PFSK-1 (cell line): ENCODE measurements around the gene FAM184B.

Experiments used
- FOXP2 ChIP-seq: optimal IDR thresholded peaks from 2 replicates; pipeline ENCODE3; 2011; ENCODE audit warnings: borderline replicate concordance, control low read depth, inconsistent platforms; ENCODE audit not compliant: insufficient read depth; ENCODE audit errors: extremely low read length, extremely low read depth
- POLR2AphosphoS5 ChIP-seq: IDR thresholded peaks from 2 replicates; pipeline ENCODE4 v1.6.1; 2012; ENCODE audit warnings: low read depth, mild to moderate bottlenecking, control low read depth, low read length, moderate library complexity
- SIN3A ChIP-seq: IDR thresholded peaks from 2 replicates; pipeline ENCODE4 v1.6.1; 2012; ENCODE audit warnings: mild to moderate bottlenecking, low read length, moderate library complexity, borderline replicate concordance; ENCODE audit not compliant: insufficient read depth
- TAF1 ChIP-seq: IDR thresholded peaks from 2 replicates; pipeline ENCODE4 v1.6.1; 2012; ENCODE audit warnings: low read length, control low read depth, borderline replicate concordance; ENCODE audit not compliant: insufficient read depth
- TF ChIP-seq, protein P1 (sequence below), 2 experiments: IDR thresholded peaks; 2 replicates each; pipeline versions ENCODE4 v1.6.1 to v1.8.0; 2011 to 2012; ENCODE audit warnings: low read depth in 2 of 2, low read length in 2 of 2, control low read depth in 1 of 2, inconsistent platforms in 1 of 2, mild to moderate bottlenecking in 1 of 2, moderate library complexity in 1 of 2; ENCODE audit not compliant: insufficient read depth in 1 of 2

FAM184B gene

DNA sequence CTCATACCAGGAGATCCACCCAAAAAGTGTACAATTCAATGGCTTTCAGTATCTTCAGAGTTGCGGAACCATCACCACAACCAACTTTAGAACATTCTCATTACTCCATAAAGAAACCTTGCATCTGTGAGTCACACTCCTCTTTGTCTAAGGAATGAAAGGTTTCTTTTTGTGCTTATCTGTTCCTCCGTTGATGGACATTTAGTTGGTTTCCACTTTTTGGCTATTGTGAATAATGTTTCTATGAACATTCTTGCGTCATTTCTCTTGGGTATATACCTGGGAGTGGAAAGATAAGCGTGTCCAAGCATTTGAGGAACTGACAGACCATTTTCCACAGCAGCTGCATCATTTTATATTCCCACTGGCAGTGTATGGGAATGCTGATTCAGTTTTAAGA is 10.6 kb downstream of the FAM184B start:
- TF ChIP-seq POLR2AphosphoS5, result no peak
- TF ChIP-seq, protein P1, sequence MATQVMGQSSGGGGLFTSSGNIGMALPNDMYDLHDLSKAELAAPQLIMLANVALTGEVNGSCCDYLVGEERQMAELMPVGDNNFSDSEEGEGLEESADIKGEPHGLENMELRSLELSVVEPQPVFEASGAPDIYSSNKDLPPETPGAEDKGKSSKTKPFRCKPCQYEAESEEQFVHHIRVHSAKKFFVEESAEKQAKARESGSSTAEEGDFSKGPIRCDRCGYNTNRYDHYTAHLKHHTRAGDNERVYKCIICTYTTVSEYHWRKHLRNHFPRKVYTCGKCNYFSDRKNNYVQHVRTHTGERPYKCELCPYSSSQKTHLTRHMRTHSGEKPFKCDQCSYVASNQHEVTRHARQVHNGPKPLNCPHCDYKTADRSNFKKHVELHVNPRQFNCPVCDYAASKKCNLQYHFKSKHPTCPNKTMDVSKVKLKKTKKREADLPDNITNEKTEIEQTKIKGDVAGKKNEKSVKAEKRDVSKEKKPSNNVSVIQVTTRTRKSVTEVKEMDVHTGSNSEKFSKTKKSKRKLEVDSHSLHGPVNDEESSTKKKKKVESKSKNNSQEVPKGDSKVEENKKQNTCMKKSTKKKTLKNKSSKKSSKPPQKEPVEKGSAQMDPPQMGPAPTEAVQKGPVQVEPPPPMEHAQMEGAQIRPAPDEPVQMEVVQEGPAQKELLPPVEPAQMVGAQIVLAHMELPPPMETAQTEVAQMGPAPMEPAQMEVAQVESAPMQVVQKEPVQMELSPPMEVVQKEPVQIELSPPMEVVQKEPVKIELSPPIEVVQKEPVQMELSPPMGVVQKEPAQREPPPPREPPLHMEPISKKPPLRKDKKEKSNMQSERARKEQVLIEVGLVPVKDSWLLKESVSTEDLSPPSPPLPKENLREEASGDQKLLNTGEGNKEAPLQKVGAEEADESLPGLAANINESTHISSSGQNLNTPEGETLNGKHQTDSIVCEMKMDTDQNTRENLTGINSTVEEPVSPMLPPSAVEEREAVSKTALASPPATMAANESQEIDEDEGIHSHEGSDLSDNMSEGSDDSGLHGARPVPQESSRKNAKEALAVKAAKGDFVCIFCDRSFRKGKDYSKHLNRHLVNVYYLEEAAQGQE (IDR thresholded peaks at IDR 0.05; ENCODE audit: insufficient read depth in 1 of 2, low read depth in 2 of 2, low read length in 2 of 2), result no peak
- no peak for TF ChIP-seq FOXP2
- no peak for TF ChIP-seq SIN3A
- no peak for TF ChIP-seq TAF1

DNA sequence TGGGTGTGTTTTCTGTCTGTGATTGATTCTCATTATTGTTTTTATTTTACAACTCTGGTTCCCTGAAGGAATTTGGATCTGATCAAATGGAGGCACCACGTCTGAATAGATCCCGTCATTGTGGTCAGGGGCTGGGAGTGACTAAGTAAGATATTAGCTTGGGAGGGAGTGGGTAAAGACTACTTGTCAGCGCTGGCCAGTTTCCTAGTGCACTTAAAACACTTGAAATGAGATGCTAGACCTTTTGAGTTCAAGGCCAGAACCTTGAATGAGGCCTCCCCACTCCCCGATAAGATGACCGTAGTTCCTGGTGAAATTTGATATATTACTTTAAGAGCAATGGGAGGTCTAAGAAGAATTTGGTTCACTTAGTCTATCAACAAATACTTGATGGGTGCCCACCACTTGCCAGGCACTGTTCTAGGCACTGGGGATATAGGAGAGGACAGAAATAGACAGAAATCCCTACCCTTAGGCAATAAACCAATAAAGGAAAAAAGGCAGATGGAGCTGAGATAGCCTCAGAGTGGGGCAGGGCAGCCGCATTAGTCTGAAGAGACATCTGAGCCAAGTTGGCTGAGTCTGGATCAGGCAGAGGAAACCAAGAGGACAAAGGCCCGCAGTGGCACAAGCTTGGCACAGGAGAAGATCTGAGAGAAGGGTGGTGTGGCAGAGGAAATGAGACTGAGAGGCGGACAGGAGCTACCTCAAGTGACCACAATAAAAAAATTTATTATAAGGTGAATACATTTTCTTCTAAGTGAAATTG is 11.8 kb downstream of the FAM184B start:
- TF ChIP-seq SIN3A (no peak), FOXP2 (no peak), TAF1 (no peak), POLR2AphosphoS5 (no peak)
- TF ChIP-seq, protein P1 (IDR thresholded peaks at IDR 0.05; ENCODE audit: insufficient read depth in 1 of 2, low read depth in 2 of 2, low read length in 2 of 2), result no peak

- TF ChIP-seq, protein P1 (IDR thresholded peaks at IDR 0.05; ENCODE audit: insufficient read depth in 1 of 2, low read depth in 2 of 2, low read length in 2 of 2), result no peak
- no peak for TF ChIP-seq SIN3A
- TF ChIP-seq POLR2AphosphoS5, result no peak
- TF ChIP-seq FOXP2, result no peak
- TF ChIP-seq TAF1, result no peak
Measured at GRCh38 chr4:17766826-17767458, 14.5 kb downstream of the FAM184B start.

- TF ChIP-seq FOXP2, result no peak
- no peak for TF ChIP-seq TAF1
- TF ChIP-seq POLR2AphosphoS5, result no peak
- TF ChIP-seq, protein P1 (IDR thresholded peaks at IDR 0.05; ENCODE audit: insufficient read depth in 1 of 2, low read depth in 2 of 2, low read length in 2 of 2), result no peak
- no peak for TF ChIP-seq SIN3A
Measured at GRCh38 chr4:17765514-17766286, 15.7 kb downstream of the FAM184B start.
